ENCODE results near the gene SPEF1.

SPEF1 gene

DNA sequence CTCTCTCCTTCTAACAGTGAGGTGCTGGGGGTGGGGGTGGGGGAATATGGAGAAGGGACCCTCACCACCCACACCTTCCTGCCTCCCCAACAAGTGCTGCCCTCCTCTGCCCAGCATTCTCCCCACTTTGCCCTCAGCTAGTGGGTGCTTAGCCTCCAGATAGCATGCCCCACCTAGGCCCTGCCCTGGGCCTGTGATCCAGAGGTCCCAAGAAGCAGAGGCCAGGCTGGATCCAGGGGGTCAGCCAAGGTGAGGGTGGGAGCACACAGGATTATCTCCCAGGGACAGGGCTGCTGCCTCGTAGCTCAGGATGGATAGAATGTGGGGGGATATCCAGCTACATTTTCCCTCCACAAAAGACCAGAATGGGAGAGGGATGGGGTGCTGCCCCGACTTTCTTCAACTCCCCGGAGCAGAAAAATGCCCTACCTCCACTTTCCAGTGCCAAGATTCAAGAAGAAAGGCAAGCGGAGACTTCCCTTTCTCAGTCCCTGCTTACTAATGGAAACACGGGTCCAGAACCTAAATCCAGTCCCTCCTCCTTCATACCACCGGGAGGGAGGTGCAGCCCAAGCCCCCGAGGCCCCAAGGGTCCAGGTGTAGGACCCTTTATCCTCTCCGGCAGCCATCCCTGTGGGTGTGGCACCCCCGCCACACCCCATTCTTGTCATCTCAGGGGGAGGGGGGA is 14.7 kb downstream of the SPEF1 start:
- DNase-seq (ENCODE audit: low read depth, low spot score), result no peak

GRCh38 chr20:3765171-3765882 is 15.9 kb downstream of the SPEF1 start:
- no peak for DNase-seq (ENCODE audit: low read depth, low spot score)

DNA sequence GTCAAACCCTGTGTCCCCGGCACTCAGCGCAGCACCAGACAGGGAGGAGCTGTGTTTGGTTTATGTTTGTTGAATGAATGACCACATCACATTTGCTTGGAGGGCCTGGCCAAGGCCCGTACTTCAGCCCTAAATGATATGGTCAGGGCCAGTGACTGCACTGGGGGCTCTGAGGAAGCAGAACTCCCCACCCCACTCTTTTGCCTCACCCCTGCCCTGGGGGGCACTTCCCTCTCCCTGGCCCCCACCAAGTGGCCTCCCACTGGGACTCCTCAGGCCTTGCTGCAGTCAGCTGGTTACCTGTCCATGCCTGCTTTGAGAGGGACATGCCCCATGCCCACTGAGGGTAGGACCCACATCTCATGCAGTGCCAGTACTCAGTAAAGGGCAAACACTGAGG is 16.6 kb downstream of the SPEF1 start:
- no peak for DNase-seq (ENCODE audit: low read depth, low spot score)

GRCh38 chr20:3763671-3764601 is 17.3 kb downstream of the SPEF1 start:
- DNase-seq (ENCODE audit: low read depth, low spot score), result no peak

GRCh38 chr20:3760655-3761348 is 20.4 kb downstream of the SPEF1 start:
- DNase-seq (ENCODE audit: low read depth, low spot score), result no peak

DNA sequence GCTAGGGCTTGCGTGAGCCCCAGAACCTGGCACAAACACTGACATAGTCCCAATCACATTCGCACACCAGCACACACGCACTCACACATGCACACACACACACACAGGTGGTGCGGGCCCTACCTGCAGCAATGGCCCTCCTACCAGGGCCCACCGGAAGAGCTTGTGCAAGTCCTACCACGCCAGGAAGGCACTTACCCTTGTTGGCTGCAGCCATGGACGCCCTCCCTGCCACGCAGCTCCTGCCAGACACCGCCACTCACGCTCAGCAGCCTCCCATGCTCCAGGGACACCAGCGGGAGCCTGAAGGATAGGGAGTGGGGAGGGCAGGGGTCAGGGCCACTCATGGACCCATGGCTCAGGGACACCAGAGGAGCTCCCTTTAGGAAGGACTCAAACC is 21.4 kb downstream of the SPEF1 start:
- no peak for DNase-seq (ENCODE audit: low read depth, low spot score)

DNA sequence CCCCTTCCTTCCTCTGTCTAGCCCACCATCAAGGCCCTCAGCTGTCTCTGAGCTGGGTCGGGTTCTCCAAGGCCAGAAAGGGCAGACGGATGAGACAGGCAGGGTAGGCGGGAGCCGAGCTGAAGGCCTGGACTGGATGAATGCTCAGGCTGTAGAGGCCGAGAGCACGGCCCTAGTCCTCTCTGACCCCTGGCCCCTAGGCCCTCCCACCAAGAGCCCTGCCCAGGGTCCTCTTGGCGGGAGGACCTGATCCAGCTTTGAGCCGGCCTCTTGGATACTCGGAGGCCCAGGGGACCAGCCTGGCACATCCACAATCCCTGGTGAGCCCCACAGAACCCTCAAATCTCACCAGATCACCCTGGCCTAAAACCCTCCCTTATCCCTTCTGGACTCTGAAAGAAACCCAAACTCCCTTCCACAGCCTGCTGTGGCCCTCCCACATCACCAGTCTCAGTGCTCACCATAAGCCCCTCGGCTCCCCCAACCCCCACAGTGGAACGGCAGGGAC is 21.9 kb downstream of the SPEF1 start:
- DNase-seq (ENCODE audit: low read depth, low spot score), result no peak

- DNase-seq (ENCODE audit: low read depth, low spot score), result no peak
Observed at GRCh38 chr20:3758566-3758965, 22.7 kb downstream of the SPEF1 start.

- no peak for DNase-seq (ENCODE audit: low read depth, low spot score)
Observed at GRCh38 chr20:3757268-3757667, 24.0 kb downstream of the SPEF1 start.

DNA sequence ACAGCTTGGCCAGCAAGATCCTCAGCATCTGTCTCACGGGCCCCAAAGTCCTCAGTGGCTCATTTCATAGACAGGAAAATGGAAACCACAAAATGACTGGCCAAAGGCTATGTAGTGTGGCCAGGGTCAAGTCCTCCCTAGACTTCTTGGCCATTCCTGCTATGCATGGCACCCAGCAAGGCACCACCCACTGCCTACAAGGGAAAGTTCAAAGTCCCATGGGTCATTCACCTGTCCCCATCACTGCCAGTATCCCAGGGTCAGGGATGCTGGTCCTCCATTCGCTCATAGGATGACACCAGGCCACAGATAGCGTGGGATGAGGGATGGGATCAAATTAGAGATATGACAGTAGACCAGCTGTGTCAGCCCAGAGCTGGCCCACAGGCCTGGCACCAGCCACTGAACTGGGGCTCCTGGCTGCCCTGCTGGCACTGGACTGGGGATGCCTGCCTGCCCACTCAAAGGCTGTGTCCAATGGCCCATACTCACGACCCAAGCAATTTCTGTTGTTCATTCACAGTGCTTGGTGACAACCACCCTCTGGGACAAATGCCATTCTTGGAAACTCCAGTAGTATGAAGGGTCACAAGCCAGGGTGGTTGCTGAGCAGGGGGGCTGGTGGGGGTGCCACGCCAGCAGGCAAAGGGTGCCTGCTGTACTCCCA is 25.3 kb downstream of the SPEF1 start:
- DNase-seq (ENCODE audit: low read depth, low spot score), result no peak

- DNase-seq (ENCODE audit: low read depth, low spot score), result no peak
Observed at GRCh38 chr20:3755269-3755668, 26.0 kb downstream of the SPEF1 start.

DNA sequence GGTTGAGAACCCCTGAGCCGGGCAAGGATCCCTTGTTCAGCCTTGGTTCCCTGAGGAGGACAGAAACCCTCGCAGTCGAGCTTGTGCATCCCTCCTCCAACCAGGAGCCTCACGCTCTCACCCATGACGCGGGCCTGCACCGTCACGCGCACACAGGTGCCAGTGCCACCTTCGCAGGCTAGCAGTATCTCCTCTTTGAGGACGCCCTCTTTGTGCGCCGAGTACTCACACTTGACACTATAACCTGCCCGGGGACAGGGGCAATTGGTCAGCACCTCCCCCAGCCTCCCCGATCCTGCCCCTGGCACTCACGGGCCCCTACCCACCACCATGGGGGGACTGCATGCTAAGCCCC is 27.0 kb downstream of the SPEF1 start:
- no peak for DNase-seq (ENCODE audit: low read depth, low spot score)

DNA sequence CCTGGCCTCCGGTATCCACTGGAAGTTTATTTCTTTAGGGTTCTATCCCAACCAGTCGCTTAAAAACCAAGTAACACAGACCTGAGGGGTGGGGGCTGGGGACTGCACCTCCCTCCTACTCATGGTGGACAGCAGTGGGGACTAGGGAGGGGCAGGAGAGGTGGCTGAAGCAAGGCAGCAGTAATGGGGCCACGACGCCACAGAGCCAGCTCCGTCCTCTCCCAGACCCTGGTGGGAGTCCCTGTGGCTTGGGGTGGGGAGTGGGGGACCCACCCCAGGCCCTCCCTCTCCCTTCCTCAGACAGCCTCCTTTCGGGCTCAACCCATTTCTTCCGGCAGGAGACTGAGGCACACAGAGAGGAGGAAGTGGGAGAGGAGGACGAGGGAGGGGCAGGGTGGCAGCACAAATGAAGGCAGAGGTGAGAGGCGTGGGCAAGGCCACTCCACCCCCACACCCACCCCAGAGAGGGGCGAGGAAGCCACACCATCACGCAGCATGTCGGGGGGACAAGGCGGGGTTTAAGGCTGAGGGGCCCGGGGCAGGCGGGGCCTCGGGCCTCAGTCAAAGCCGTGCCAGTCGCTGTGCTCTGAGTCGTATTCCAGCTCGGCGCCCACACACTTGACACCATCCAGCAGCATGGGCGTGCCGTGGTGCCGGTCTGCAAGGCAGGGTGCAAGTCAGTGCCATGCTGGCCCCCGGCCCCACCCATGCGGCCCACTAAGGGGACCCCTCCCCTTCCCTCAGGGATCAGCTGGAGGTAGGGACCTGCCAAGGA is 27.6 kb downstream of the SPEF1 start:
- no peak for DNase-seq (ENCODE audit: low read depth, low spot score)

DNA sequence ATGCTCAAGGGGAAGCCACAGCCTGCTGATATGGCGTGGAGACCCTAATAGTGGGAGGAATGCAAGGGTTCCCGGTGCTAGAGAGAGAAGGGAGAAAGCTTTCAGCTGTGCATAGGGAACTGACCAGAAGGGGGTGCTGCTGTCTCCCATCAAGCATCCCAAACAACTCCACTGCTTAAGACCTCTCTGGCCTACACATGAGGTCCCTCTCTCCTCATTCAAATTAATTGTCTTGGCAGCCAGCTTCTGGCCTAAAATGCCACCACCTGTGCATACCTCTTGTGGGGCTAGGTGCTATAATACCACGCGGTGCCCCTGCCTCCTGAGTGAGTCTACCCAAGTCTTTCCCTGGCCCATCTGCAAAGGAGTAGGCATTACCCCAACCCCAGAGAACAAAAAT is 28.1 kb downstream of the SPEF1 start:
- DNase-seq (ENCODE audit: low read depth, low spot score), result no peak

DNA sequence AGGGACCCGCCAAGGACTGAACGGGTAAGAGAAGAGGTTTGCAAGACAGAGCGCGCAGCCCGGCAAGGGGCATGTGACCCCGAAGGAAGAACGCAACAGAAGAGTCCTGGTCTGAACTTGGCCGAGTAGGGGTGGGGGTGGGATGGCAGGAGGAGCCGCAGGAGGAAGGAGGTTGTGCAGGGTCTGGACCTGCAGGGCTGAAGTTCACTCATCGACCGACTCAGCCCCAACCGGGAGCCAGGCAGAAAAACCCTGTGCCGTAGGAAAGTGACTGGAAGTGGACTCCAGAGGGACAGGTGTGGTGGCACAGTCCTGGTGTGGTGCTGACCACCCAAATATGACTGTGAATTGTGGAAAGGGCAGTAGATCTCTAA is 28.9 kb downstream of the SPEF1 start:
- DNase-seq (ENCODE audit: low read depth, low spot score), result no peak

DNA sequence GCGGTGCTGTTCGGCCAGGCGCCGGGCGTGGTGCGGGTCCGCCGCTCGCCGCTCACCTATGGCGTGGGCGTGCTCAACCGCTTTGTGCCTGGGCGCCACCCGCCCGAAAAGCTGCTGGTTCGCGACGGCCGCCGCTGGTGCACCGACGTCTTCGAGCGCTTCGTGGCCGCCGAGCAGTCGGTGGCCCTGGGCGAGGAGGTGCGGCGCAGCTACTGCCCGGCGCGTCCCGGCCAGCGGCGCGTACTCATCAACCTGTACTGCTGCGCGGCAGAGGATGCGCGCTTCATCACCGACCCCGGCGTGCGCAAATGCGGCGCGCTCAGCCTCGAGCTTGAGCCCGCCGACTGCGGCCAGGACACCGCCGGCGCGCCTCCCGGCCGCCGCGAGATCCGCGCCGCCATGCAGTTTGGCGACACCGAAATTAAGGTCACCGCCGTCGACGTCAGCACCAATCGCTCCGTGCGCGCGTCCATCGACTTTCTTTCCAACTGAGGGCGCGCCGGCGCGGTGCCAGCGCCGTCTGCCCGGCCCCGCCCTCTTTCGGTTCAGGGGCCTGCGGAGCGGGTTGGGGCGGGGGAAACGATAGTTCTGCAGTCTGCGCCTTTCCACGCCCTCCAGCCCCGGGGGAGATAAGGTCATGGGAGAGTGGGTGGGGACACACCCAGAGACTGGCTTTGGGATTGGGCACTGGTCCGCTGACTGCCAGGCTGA is 29.4 kb downstream of the SPEF1 start:
- no peak for DNase-seq (ENCODE audit: low read depth, low spot score)

- no peak for DNase-seq (ENCODE audit: low read depth, low spot score)
Observed at GRCh38 chr20:3751305-3751674, 30.0 kb downstream of the SPEF1 start.

GRCh38 chr20:3749689-3750531 is 31.3 kb downstream of the SPEF1 start:
- no peak for DNase-seq (ENCODE audit: low read depth, low spot score)
